Muscle layer of duodenum (tissue), 2 donors: ENCODE data around the gene CACNA1B.
"Not testable (repeated sequence)": the region's sequence is repeated elsewhere in the genome, so short reads cannot be mapped to it uniquely, and the experiment has no call there.

Source experiments
- H3K27ac ChIP-seq: one replicate; pipeline ENCODE4 v1.7.0; 2013; ENCODE audit warnings: mild to moderate bottlenecking, low read length
- H3K27me3 ChIP-seq: one replicate; pipeline ENCODE4 v1.7.0; 2013; ENCODE audit warnings: low read depth, mild to moderate bottlenecking, control low read depth, low read length
- H3K36me3 ChIP-seq, 2 donors: one replicate each; pipeline ENCODE4 v1.7.0; 2013; ENCODE audit warnings: low read length in 2 of 2, control low read depth in 1 of 2, mild to moderate bottlenecking in 1 of 2; ENCODE audit not compliant: insufficient read depth in 2 of 2, control insufficient read depth in 1 of 2
- H3K4me1 ChIP-seq, 2 donors: one replicate each; pipeline ENCODE4 v1.7.0; 2013; ENCODE audit warnings: low read length in 2 of 2, mild to moderate bottlenecking in 2 of 2, control low read depth in 1 of 2, moderate library complexity in 1 of 2; ENCODE audit not compliant: insufficient read depth in 2 of 2, control insufficient read depth in 1 of 2
- H3K4me3 ChIP-seq, 2 donors: one replicate each; pipeline ENCODE4 v1.7.0; 2013; ENCODE audit warnings: low read length in 2 of 2, low read depth in 1 of 2, mild to moderate bottlenecking in 1 of 2
- H3K9me3 ChIP-seq, 2 donors: one replicate each; pipeline ENCODE4 v1.7.0; 2013; ENCODE audit warnings: low read length in 2 of 2, control low read depth in 1 of 2, mild to moderate bottlenecking in 1 of 2; ENCODE audit not compliant: control insufficient read depth in 1 of 2
- donor health status: healthy.

CACNA1B gene

GRCh38 chr9:137877506-137878122 is at the start of gene CACNA1B:
Gene CACNA1B, plus strand, starts transcription at chr9:137877782. Its CDS starts 152 bp downstream, at chr9:137877934.
- H3K27me3 ChIP-seq, H3K4me1 ChIP-seq, H3K36me3 ChIP-seq, H3K27ac ChIP-seq, H3K9me3 ChIP-seq: not testable (repeated sequence)
- H3K4me3 ChIP-seq, result peak within 1 kb of the TSS in 1 of 2 donors; percentile 71

- Histone ChIP-seq H3K27ac (no peak overlapping the region), H3K27me3 (no peaks in the 10 kb centered on the region), H3K4me1 (no peaks in the 10 kb centered on the region), H3K4me3 (no peak overlapping the region), H3K36me3 (peaks cover 23 to 58% of the 10 kb centered on the region in 2 donors), H3K9me3 (peaks cover 0 to 3% of the 10 kb centered on the region in 2 donors)
Measured at GRCh38 chr9:137827908-137828526, 49.6 kb upstream of the CACNA1B start.

GRCh38 chr9:137828527-137829259 is 48.9 kb upstream of the CACNA1B start:
- Histone ChIP-seq H3K27ac (no peak overlapping the region), H3K27me3 (no peaks in the 10 kb centered on the region), H3K4me1 (no peaks in the 10 kb centered on the region), H3K36me3 (peaks cover 23 to 65% of the 10 kb centered on the region in 2 donors), H3K9me3 (peaks cover 0 to 3% of the 10 kb centered on the region in 2 donors), H3K4me3 (no peak overlapping the region)

GRCh38 chr9:137829260-137829996 is 48.2 kb upstream of the CACNA1B start:
- Histone ChIP-seq H3K36me3 (peaks cover 18 to 67% of the 10 kb centered on the region in 2 donors), H3K4me3 (no peak overlapping the region), H3K4me1 (no peaks in the 10 kb centered on the region), H3K27ac (no peak overlapping the region), H3K27me3 (no peaks in the 10 kb centered on the region), H3K9me3 (peaks cover 0 to 3% of the 10 kb centered on the region in 2 donors)

- Histone ChIP-seq H3K36me3 (peaks cover 8 to 67% of the 10 kb centered on the region in 2 donors), H3K27ac (no peak overlapping the region), H3K27me3 (no peaks in the 10 kb centered on the region)
Measured at GRCh38 chr9:137832191-137832700, 45.3 kb upstream of the CACNA1B start.

GRCh38 chr9:137832830-137833590 is 44.6 kb upstream of the CACNA1B start:
- H3K9me3 ChIP-seq, result no peaks in the 10 kb centered on the region
- no peak overlapping the region for H3K4me3 ChIP-seq
- no peaks in the 10 kb centered on the region for H3K27me3 ChIP-seq
- H3K4me1 ChIP-seq, result no peaks in the 10 kb centered on the region
- peaks cover 8 to 61% of the 10 kb centered on the region in 2 donors for H3K36me3 ChIP-seq
- H3K27ac ChIP-seq, result no peak overlapping the region

More at GRCh38 chr9:137832191-137832700, 45.3 kb upstream of the CACNA1B start:
- no peaks in the 10 kb centered on the region for H3K4me1 ChIP-seq
- no peak overlapping the region for H3K4me3 ChIP-seq
- no peaks in the 10 kb centered on the region for H3K9me3 ChIP-seq

- H3K36me3 ChIP-seq, result peaks cover 8 to 58% of the 10 kb centered on the region in 2 donors
- H3K27me3 ChIP-seq, result no peaks in the 10 kb centered on the region
- H3K9me3 ChIP-seq, result no peaks in the 10 kb centered on the region
- H3K27ac ChIP-seq, result no peak overlapping the region
- H3K4me3 ChIP-seq, result no peak overlapping the region
- H3K4me1 ChIP-seq, result no peaks in the 10 kb centered on the region
Measured at GRCh38 chr9:137833721-137834613, 43.6 kb upstream of the CACNA1B start.

GRCh38 chr9:137834846-137835546 is 42.6 kb upstream of the CACNA1B start:
- Histone ChIP-seq H3K36me3 (peaks cover 8 to 58% of the 10 kb centered on the region in 2 donors), H3K4me3 (no peak overlapping the region), H3K4me1 (no peaks in the 10 kb centered on the region), H3K27me3 (no peaks in the 10 kb centered on the region), H3K9me3 (peaks cover 0 to 3% of the 10 kb centered on the region in 2 donors), H3K27ac (no peak overlapping the region)

GRCh38 chr9:137836151-137836830 is 41.3 kb upstream of the CACNA1B start:
- Histone ChIP-seq H3K4me3 (no peak overlapping the region), H3K9me3 (peaks cover 0 to 3% of the 10 kb centered on the region in 2 donors), H3K27me3 (no peaks in the 10 kb centered on the region), H3K36me3 (peaks cover 8 to 57% of the 10 kb centered on the region in 2 donors), H3K4me1 (no peaks in the 10 kb centered on the region), H3K27ac (no peak overlapping the region)
